Left lung (tissue), 10 donors: Measurements from ENCODE around the gene CBLN1. TPM values are rescaled to one million over a fixed set of nuclear protein-coding genes. Genes with fewer than 3 reads are reported as not detected.

Source experiments
- ATAC-seq: fragments of 200-7000 bp; cut with Tn5 transposase; one replicate; pipeline ENCODE4 v1.9.1; 2020; ENCODE audit warnings: moderate library complexity
- DNase-seq, 4 donors: peaks; one replicate each; pipeline ENCODE4 v3.0.0-alpha.2; 2013 to 2020
- H3K27ac ChIP-seq, 2 donors: fragments of 200-600 bp; sonication (generic) in 1 of 2; one replicate each; pipeline versions ENCODE4 v1.5.0 to v1.8.0; 2020 to 2021
- H3K27me3 ChIP-seq, 2 donors: fragments of 200-600 bp; sonication (generic) in 1 of 2; one replicate each; pipeline versions ENCODE4 v1.5.0 to v1.8.0; 2020 to 2021
- H3K36me3 ChIP-seq, 2 donors: fragments of 200-600 bp; sonication (generic) in 1 of 2; one replicate each; pipeline versions ENCODE4 v1.5.0 to v1.8.0; 2020 to 2021
- H3K4me1 ChIP-seq, 2 donors: fragments of 200-600 bp; one replicate each; pipeline ENCODE4 v1.8.0; 2021
- H3K4me3 ChIP-seq, 2 donors: fragments of 200-600 bp; sonication (generic) in 1 of 2; one replicate each; pipeline versions ENCODE4 v1.5.0 to v1.8.0; 2020 to 2021; ENCODE audit warnings: mild to moderate bottlenecking in 1 of 2
- H3K9me3 ChIP-seq, 2 donors: fragments of 200-600 bp; sonication (generic) in 1 of 2; one replicate each; pipeline versions ENCODE4 v1.5.0 to v1.8.0; 2020 to 2021
- intact Hi-C, 2 donors: fragments of 100-400 bp; cut with DNase I; formaldehyde crosslinking; loops; one replicate each; pipeline versions ENCODE4 v1.11.2 to v1.14.2; 2022
- polyA plus RNA-seq, 6 donors: library from polyadenylated mRNA; unstranded; fragments of 120-200 nt; gene quantifications; one replicate each; pipeline ENCODE4 v1.2.1, GENCODE V29; 2013; ENCODE audit not compliant: insufficient read length in 6 of 6
- total RNA-seq, 2 donors: library from RNA; stranded (reverse); fragmentation: NEBNext Ultra II Directional; extraction: Animal tissue kit (Norgen Biotek cat#: 25700); gene quantifications; one replicate each; pipeline ENCODE4 v1.2.1, GENCODE V29; 2021
- TF ChIP-seq, protein P1 (sequence below), 2 donors: fragments of 200-600 bp; sonication (generic) in 1 of 2; IDR thresholded peaks; one replicate each; pipeline versions ENCODE4 v1.5.0 to v1.8.0; 2021; ENCODE audit warnings: antibody characterized with exemption in 2 of 2
- donor health status: DM: no; HTN: yes; CAD: no.
- donor health status: DM: no; HTN: no; CAD: no.

The CBLN1 gene
- total and polyA plus RNA-seq, 8 donors = 0.12 to 0.70 (median 0.19) TPM; not detected in 2

DNA sequence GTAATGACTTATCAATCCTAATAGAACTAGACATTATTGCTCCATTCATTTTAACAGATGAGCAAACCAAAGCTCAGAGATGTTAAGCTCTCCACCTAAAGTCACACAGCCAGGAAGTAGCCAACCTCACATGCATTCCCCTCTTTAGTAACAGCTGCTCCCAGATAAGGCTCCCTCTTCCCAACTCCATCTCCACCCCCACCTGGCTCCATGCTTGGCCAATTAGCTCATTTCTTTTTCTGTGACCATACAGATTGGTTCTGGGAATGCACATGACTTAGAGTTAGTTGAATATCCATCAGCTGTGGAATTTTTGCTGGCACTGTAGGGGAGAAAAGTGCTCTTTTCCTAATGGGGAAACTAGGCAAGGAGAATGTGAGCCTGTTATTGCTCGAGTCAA, 13.0 kb downstream of the CBLN1 start:
- peaks cover 0 to 42% of the 10 kb centered on the region in 2 donors for H3K27me3 ChIP-seq
- H3K4me3 ChIP-seq = no peak overlapping the region
- intact Hi-C loops = no loop called here
- H3K27ac ChIP-seq = no peak overlapping the region
- no peaks in the 10 kb centered on the region for H3K9me3 ChIP-seq
- DNase-seq (no peak), ATAC-seq (no peak)
- no peaks in the 10 kb centered on the region for H3K36me3 ChIP-seq
- no peaks in the 10 kb centered on the region for H3K4me1 ChIP-seq
- TF ChIP-seq, protein P1, sequence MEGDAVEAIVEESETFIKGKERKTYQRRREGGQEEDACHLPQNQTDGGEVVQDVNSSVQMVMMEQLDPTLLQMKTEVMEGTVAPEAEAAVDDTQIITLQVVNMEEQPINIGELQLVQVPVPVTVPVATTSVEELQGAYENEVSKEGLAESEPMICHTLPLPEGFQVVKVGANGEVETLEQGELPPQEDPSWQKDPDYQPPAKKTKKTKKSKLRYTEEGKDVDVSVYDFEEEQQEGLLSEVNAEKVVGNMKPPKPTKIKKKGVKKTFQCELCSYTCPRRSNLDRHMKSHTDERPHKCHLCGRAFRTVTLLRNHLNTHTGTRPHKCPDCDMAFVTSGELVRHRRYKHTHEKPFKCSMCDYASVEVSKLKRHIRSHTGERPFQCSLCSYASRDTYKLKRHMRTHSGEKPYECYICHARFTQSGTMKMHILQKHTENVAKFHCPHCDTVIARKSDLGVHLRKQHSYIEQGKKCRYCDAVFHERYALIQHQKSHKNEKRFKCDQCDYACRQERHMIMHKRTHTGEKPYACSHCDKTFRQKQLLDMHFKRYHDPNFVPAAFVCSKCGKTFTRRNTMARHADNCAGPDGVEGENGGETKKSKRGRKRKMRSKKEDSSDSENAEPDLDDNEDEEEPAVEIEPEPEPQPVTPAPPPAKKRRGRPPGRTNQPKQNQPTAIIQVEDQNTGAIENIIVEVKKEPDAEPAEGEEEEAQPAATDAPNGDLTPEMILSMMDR (IDR thresholded peaks at IDR 0.05) = no peak

DNA sequence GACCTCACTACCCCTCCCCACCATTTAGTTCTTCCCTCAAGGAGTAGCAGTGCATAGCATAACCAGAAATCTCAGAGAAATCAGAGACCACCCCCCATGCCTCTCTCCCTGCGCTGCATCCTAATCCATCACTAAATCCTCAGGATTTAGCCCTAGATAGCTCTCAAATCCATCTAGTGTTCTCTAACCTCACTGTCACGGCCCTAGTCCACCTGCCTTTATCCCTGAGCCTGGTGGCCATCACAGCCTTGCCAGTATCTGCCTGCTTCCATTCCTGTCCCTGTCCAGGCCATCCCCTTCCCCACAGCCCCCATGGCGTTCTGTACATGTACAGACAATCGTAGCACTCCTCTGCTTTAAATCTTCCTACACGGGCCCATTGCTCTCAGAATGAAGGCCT, 19.1 kb downstream of the CBLN1 start:
- H3K9me3 ChIP-seq = no peaks in the 10 kb centered on the region
- TF ChIP-seq, protein P1 (IDR thresholded peaks at IDR 0.05) = no peak
- intact Hi-C loops = no loop called here
- H3K27me3 ChIP-seq = peaks cover 0 to 5% of the 10 kb centered on the region in 2 donors
- no peaks in the 10 kb centered on the region for H3K36me3 ChIP-seq
- no peak for DNase-seq
- no peak for ATAC-seq
- H3K27ac ChIP-seq = no peak overlapping the region
- no peaks in the 10 kb centered on the region for H3K4me1 ChIP-seq
- H3K4me3 ChIP-seq = no peak overlapping the region

DNA sequence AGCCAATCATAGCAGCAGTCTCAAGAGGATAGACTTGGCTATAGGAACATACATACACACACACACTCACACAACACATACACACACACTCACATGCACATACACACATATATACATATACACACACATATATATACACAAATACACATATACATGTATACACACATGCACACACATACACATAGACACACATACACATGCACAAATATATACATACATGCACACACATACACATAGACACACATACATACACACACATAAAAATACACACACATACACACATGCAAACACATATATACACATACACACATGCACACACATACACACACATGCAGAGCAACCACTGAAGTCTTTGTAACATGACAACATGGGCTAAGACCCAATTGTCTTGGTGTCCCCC, 19.7 kb downstream of the CBLN1 start:
- no peaks in the 10 kb centered on the region for H3K36me3 ChIP-seq
- intact Hi-C loops = no loop called here

DNA sequence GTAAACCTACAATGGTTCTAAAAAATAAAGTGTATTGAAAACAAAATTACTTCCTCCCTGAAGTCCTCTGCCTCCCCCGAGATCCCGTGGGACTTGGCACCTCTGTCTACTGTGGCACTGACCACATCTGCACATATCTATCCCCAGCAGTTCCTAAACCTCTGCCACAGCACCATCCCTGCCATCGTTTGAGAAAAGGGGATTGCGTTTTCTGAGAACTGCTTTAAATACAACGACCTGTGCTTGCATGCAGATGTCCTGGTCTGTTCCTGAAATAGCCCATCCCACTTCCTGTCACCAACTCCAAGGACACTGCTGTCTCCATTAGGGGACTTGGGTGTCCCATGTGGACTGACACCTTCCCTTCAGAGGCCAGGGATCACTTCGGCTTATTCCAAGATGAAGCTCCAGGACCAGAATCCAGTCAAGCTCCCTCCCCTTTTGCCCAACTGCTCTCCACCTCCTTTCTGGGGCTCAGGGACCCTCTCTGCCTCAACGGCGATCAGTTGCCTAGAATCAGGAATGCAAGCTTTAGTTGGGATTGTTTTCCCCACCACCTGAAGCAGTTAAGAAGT, 20.6 kb downstream of the CBLN1 start:
- ATAC-seq (no peak), DNase-seq (no peak)
- Histone ChIP-seq H3K4me1 (no peaks in the 10 kb centered on the region), H3K36me3 (no peaks in the 10 kb centered on the region), H3K27ac (no peak overlapping the region), H3K9me3 (no peaks in the 10 kb centered on the region), H3K4me3 (no peak overlapping the region), H3K27me3 (peaks cover 0 to 5% of the 10 kb centered on the region in 2 donors)
- intact Hi-C loops = no loop called here
- TF ChIP-seq, protein P1 (IDR thresholded peaks at IDR 0.05) = no peak

More for the DNA sequence above, 19.7 kb downstream of the CBLN1 start:
- TF ChIP-seq, protein P1 (IDR thresholded peaks at IDR 0.05) = no peak
- Histone ChIP-seq H3K9me3 (no peaks in the 10 kb centered on the region), H3K4me3 (no peak overlapping the region), H3K4me1 (no peaks in the 10 kb centered on the region), H3K27ac (no peak overlapping the region), H3K27me3 (peaks cover 0 to 5% of the 10 kb centered on the region in 2 donors)
- DNase-seq = no peak
- ATAC-seq = no peak

DNA sequence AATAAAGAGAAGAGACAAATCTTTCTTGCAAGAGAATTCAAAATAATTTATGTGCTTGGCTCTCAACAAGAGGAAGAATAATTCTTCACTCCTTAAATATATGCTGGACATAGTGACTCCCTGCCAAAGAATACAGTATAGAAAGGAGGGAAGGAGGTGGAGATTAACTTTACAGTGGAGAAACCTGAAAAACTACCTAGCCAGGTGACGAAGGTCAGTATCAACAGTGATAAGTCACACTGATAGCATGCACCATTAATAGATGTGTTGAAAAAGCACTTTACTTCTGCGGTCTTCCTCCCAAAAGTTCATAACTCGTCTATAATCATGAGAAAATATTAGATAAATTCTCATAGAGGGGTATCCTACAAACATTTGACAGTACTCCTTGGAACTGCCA, 21.4 kb downstream of the CBLN1 start:
- H3K36me3 ChIP-seq = no peaks in the 10 kb centered on the region
- peaks cover 0 to under 1% of the 10 kb centered on the region in 2 donors for H3K27me3 ChIP-seq
- no peaks in the 10 kb centered on the region for H3K9me3 ChIP-seq
- TF ChIP-seq, protein P1 (IDR thresholded peaks at IDR 0.05) = no peak
- ATAC-seq = no peak
- H3K4me3 ChIP-seq = no peak overlapping the region
- H3K27ac ChIP-seq = no peak overlapping the region
- intact Hi-C loops = no loop called here
- no peak for DNase-seq
- H3K4me1 ChIP-seq = no peaks in the 10 kb centered on the region
